GM18909 (cell line): ENCODE results near the gene THADA.

ENCODE experiments used
- ATAC-seq: cut with Tn5 transposase; IDR thresholded peaks from one replicate; pipeline ENCODE4 v1.9.1; 2021; ENCODE audit warnings: mild to moderate bottlenecking; ENCODE audit not compliant: unreplicated experiment, poor library complexity

THADA gene

DNA sequence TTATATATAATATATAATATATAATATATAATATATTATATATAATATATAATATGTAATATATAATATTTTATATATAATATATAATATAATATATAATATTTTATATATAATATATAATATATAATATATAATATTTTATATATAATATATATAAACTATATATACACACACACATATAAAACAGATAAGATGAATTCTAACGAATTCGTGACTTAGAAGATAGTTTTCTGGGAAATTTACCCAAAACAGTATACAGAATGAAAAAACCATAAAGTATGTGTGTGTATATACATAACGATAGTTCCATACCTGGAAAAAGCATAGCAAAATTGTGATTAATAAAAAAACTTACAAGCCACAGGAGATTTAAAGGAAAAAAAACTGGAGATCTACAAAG is 80.6 kb downstream of the THADA start:
- no peak for ATAC-seq

DNA sequence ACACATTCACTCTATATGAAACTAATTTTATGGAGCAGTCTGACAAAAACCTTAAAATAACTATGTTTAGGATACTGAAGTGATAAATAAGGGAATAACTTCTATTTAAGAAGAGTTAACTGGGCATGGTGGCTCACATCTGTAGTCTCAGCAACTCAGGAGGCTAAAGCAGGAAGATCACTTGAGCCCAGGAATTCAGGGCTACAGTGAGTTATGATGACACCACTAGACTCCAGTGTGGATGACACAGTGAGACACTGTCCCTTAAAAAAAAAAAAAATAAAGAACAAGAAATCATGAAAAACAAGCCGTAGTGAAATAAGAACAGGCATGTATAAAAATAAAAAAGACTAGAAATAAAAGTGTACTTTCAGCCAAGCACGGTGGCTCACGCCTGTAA is 82.0 kb downstream of the THADA start:
- no peak for ATAC-seq

DNA sequence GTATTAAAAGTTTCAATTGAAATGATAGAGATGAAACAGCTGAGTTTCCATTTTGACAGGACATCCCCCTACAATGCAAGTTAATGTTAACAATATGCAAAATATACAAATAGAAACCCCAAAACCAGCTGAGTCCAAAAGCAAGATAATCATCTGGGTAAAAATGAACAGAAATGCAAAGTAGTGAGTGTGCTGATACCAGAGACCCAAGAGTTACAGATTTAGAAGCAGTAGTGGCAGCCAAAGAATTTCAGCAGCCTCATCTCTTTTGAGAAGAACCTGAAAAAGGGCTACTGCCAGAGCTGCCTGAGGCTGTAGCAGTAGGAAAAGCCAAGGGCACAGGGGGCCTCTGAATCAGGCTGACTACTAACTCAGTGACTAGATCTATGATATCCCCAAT is 82.6 kb downstream of the THADA start:
- ATAC-seq = peak; percentile 75

DNA sequence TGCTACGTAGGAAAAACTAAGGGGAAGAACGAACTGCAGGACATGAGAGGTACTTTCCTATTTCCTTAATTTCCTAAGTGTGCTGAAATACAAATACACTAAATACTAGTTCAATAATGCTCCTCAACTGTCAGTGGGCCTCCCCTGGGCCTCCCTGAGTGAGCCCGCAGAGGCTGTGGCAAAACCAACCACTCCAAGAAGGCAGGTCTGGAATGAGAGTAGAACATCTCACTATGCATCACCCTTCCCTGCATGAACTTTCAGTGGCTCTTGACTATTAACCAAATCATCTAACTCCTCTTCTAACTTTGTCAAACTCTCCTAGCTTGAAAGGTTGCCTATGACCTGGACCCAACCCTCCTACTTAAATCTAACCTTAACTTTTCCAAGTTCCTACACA is 84.6 kb downstream of the THADA start:
- no peak for ATAC-seq

DNA sequence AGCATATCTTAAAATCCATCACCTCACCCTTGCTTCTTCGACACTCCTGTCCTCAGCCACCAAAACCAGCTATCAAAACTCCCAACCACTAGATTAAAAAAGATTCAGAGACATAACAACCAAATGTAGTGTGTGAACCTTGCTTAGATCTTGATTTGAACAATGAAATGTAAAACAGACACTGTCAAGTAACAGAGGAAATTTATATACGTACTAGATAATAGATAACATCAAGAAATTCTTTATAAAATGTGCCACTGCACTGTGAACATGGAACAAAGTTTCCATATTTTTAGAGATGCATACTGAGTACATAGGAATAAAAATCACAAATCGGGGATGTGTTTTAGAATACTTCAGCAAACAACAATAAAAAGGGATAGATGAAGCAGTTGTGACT is 86.0 kb downstream of the THADA start:
- ATAC-seq = no peak

DNA sequence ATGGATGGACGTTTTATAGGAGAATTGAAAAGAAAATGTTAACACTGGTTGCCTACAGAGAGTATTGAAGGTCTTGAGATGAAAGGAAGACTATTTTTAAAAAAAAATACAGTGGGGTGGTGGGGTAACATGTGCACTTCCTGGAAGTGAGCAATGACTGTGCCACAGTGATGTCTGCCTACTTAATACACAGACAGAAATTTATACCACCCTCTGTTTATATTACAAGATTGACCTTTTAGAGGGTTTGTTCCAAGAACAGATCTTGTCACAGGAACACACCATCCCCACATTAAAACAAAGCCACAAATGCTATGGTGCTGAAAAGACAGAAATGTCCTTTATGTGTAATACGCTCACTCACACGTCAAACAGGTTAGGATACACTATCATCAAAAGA is 87.6 kb downstream of the THADA start:
- no peak for ATAC-seq

DNA sequence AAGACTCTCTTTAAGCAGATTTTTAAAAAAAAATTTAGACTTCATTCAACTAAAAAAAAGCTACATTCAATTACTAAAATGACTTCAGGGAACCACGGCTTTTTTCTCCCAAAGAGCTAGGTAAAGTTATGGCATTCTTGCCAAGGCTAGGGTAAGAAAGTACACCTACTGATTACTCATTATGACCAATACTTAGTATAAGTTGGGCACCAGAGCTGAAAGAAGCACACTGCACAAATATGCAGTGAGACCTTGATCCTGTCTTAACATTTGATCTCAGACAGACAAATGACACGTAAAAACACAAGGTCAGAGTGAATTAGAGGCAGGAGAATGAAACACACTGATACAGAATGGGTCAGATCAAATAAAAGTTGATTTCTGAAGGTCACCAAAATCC is 88.7 kb downstream of the THADA start:
- ATAC-seq = no peak

DNA sequence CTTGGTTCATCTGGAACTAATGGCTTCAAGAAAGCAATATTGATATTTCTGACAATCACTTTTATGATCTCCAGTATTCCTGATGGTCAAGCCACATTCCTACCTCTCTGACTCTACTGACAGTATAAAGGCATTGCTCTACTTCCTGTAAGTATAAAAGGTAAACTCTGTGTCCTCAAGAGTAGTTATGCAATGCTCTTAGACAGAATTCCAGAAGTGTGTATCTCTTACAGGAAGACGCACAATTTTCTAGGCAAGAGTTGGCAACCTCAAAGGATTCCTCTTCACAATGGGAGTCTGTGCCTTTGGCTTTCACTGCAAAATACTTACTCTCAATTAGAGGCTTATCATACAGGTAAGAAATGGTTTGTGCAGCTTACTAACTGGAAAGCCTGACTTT is 100.1 kb downstream of the THADA start:
- ATAC-seq = no peak

DNA sequence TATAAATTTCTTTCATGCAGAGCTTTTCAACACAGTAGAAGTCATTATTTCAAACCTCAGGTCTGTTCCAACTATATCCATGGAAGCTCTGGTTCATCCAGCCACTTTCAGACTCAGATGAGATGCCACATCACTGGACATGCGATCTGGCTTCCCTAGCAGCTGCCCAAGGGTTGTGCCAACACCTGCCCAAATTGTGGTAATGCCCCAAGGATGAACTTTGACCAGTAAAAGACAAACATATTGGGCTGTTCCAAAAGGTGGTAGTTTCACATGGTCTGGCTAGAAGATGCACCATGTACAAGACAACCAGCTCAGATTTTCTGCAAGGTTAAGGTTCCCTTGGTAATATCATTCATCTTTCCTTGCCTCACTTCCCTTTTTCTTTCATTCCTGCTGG is 101.9 kb downstream of the THADA start:
- ATAC-seq = no peak

DNA sequence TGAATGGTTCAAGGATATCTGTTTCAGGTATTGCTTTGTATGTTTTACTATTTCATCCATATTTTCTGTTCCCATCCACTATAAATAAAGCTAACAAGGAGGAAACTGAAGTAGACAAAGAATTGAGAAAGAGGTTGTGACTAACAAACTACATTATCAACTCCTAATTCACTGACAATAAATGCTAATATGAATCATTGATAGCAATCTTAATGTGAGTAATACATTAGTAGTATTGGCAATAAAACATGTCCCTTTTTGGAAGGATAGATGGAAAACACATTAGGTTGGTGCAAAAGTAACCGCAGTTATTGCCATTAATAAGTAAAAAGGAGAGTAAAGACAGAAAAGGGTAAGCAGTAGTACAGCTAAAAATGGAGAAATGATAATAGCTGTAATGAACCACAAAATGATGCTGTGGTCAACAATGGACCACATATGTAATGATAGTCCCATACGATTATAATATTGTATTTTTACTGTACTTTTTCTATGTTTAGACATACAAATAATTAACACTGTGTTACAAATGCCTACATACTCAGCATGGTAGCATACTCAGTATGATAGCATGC is 104.7 kb downstream of the THADA start:
- no peak for ATAC-seq

DNA sequence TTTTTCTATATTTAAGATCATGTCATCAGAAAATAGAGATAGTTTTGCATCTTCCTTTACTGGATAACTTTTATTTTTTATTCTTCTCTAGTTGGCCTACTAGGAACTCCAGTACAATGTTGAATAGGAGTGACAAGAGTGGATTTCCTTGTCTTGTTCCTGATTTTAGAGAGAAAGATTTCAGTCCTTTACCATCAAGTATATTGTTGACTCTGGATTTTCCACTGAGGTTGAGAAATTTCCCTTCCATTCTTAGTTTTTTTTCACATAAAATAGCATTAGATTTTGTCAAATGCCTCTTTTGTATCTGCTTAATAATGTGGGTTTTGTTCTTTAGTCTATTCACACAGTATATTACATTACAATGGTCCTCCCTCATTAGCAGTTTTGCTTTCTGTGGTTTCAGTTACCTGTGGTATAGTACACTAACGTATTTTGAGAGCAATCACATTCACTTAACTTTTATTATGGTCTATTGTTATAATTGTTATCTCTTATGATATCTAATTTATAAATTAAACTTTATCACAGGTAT is 105.5 kb downstream of the THADA start:
- ATAC-seq = no peak

DNA sequence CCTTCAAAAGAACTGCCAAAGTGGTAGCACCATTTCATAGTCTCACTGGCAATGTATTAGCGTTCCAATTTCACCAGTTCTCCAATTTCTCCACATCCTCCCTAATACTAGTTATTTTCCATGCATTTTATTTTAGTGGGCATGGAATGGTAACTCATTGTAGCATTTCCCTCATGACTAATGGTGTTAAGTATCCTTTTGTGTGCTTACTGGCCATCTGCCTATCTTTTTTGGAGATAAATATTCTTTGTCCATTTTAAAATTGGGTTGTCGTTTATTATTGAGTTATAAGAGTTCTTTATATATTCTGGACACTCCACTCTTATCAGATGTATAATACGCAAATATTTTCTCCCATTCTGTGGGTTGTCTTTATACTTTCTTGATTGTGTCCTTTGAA is 107.1 kb downstream of the THADA start:
- no peak for ATAC-seq

DNA sequence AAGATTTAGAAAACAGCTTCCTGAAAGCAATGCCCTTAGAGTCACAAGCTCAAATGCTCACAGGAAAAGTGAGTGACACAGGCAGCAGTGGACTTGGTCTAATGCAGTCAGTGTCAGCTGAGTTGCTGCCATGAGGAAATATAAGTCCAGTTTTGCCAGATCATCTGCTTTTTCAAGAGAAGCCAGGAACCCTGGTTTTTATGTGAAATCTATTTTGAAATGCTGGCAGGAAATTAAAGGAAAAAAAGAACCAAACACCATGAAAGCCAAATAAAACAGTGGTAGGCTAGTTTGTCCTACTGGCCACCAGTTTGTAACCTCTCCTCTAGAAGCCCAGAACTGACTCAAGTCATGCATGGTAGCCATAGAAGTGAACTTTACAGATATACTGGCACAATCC is 109.2 kb downstream of the THADA start:
- ATAC-seq = no peak

DNA sequence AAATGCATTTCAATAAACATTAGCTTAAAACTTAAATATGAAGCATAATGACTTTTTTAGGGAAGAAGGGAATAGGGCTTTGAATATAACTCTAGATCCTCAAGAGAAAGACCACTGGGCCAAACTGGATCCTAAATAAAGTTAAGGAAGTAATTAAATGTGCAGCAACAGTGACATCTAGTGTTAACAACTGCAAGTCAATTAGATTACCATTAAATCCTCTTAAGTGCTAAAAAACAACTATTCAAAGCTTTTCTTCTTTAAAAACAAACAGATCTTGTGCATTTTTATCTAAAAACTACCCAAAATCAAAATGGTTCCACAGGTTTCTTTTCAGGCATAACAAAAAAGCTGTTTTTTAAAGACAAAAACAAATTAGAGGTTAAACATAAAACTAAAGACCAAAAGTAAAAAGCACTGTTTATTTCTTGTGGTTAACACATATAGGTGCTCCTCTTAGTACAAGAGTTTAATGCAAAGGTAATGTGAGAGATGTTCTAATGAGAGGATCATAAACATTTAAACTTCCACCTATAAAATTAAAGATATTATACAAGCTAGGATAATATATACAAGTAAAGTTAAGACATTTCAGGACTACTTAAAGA is 111.4 kb downstream of the THADA start:
- ATAC-seq = no peak

DNA sequence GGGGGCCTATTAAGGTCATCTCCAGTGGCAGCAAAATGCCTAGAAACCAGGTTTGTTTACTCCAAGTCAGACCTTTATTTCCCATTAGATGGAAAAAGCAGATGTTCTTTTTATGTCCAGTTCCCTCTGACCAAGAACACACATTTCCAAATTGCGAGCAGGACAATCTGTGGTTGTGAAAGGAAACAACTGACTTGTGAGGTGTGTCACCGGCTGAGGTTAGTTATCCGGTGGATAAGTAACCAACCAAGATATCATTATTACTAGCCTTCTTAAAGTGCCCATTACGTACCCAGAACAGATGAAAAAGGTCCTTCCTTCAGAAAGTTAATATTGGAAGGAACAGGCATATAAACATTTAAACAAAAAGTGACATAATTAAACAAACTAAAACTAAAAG is 112.9 kb downstream of the THADA start:
- peak; percentile 63 for ATAC-seq

DNA sequence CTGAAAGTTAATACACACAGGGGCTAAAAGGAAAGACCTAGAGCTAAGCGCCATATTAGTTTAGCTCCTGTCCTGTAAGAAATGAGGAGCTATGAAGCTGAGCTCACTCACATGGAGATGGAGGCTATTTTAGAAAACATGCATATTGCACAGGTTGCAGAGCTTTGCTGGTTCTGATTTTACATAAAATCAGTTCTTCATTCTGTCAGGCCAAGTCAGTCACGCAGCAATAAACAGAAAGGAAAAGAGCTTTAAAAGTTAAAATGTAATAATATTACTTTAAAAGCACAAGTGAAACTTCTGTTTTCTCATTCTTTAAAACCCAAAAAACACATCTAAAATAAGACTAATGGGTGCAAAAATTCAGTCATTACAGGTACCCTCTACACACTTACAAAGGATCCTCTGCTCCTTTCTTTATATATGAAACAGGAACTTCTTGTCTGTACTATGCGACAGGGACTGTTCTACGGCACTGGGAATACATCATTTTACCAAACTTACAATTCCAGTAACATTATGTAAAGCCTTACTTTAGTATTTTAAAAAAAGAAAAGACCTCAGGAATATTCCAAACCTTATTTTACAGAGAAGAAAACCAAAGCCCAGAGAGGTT is 113.8 kb downstream of the THADA start:
- ATAC-seq = peak; percentile 37

DNA sequence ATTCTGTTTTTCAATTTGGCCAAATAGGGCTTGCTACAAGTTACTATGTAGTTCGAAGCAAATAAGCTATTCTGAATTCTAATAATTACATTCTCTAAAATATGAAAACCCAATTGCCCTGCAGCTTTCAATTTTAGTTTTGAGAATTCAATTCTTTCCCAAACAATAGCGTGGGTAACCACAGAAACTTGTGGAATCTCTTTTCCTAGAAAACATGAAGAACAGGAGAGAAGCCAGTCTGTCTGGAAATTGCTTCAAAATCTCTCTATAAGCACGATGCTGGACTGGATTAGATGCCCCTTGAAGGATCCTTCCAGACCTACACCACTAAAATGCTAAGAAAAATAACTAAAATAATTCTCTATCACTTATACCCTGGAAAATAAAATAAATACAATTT is 115.0 kb downstream of the THADA start:
- no peak for ATAC-seq

DNA sequence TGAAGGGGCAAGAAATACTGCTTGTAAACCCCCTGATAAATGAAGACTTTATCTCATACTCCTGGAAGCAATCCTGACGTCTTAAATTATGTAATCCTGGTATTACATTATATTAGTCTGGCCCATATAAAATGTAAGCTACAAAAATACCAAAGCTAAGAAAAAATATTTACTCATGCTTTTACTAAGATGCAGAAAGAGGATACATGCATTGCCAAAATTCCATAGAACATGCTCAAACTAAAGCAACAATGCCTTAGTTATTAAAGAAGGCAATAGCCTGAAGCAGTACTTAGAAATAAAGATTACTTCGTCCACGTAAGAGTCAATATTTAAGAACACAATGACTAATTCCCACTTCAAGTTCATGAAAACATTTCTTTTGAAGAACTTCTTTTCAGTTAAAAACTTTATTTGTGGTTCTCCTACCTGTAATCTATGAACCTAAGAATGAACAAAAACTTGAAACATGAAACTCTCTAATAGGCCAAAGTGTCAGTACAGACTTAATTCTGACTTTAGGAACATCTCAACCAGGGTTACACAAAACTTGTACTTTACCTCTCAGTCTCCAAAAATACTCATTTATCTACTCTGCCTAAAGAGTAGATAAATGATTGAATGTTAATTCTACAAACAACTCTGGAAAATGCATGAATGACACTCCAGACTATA is 117.3 kb downstream of the THADA start:
- no peak for ATAC-seq

DNA sequence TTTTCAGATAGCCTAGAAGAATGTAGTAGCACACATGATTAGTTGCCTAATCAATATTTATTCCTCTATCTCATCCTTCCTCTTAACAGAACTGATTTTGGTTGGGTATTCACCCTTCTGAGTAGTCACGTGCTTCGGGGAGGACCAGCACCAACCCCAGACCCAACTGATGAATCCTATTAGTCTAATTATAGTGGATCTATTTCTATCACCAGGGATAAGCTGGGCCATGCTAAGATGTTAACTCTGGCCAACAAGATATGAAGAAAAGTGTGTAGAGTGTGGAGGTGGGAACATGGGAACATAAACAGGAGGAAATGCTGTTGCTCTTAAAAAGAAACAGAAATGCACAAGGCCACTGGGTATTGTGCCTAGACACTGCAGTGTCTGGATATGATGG is 119.9 kb downstream of the THADA start:
- no peak for ATAC-seq

DNA sequence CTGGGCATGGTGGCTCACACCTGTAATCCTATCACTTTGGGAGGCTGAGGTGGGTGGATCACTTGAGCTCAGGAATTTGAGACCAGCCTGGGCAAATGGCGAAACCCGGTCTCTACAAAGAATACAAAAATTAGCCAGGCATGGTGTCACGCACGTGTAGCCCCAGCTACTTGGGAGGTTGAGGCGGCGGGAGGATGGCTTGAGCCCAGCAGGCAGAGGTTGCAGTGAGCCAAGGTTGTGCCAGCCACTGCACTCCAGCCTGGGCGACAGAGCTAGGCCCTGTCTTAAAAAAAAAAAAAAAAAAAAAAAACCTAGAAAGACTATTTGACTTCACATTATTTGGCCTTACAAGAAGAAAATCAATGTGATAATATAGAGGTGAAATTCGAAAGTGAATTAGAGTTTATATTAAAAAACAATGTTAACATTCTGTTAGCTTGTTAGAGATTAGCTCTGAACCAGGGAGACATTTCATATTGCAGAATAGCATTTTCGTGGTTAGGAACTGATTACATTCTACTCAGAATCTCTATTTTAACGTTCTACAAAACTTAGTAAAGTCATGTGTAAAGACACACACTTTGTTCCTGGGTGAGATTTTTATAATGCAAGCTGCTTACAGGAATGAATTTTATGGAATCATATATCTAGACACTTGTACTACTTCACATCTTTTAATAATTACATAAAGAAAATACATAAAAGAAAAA is 120.5 kb downstream of the THADA start:
- no peak for ATAC-seq

DNA sequence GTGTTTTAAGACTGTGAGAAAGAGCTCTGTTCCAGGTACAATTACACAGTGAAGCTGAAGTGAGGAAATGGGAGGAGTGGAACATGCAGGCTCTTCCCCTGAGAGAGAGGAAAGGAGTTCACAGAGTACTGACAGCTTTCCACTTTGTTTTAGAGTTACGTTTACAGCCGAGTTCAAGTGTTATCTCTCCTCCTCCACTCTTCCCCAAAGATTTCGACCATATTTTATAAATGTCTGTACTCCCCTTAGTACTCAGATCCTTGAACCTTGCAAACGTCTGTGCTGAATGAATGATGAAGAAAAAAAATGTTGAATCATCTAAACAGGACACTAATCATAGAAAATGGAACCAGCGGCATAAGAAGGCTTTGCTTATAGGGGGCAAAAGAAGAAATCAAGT is 121.6 kb downstream of the THADA start:
- ATAC-seq = no peak
